HFFc6 (cell line): ENCODE measurements around the gene CEACAM8. TPM values are rescaled to one million over a fixed set of nuclear protein-coding genes. Genes with fewer than 3 reads are reported as not detected.

ENCODE experiments used
- DNase-seq: peaks from one replicate; pipeline ENCODE4 v3.0.0-alpha.2; 2018
- H3K27ac Mint-ChIP-seq: 2 replicates; pipeline ENCODE4 v1.8.0; 2020; ENCODE audit warnings: mild to moderate bottlenecking, mixed read lengths
- H3K27me3 Mint-ChIP-seq: 2 replicates; pipeline ENCODE4 v1.8.0; 2021; ENCODE audit warnings: mild to moderate bottlenecking, moderate library complexity, mixed read lengths; ENCODE audit not compliant: insufficient read depth
- H3K36me3 Mint-ChIP-seq: 2 replicates; pipeline ENCODE4 v1.8.0; 2021; ENCODE audit warnings: low read depth, mixed read lengths
- H3K4me1 Mint-ChIP-seq: 2 replicates; pipeline ENCODE4 v1.8.0; 2020; ENCODE audit warnings: low read depth, mixed read lengths
- H3K4me3 Mint-ChIP-seq: 2 replicates; pipeline ENCODE4 v1.8.0; 2020; ENCODE audit warnings: mild to moderate bottlenecking, moderate library complexity, mixed read lengths
- H3K9me3 Mint-ChIP-seq: 2 replicates; pipeline ENCODE4 v1.8.0; 2020; ENCODE audit warnings: mild to moderate bottlenecking, mixed read lengths
- CTCF ChIP-seq: fragments of 200-600 bp; sonication (generic); IDR thresholded peaks from 2 replicates; pipeline ENCODE4 v1.5.0; 2021; ENCODE audit warnings: antibody characterized with exemption, mild to moderate bottlenecking
- total RNA-seq, 6 experiments: library from RNA; stranded (reverse); fragmentation: NEBNext Ultra II Directional; extraction: Animal tissue kit (Norgen Biotek cat#: 25700); gene quantifications; 2 replicates in 1 of 6; 3 replicates in 5 of 6; pipeline ENCODE4 v1.2.3, GENCODE V29; 2021

Gene CEACAM8
- total RNA-seq, 6 experiments from 2014 or later: not detected

GRCh38 chr19:42584466-42584865 lies 10.3 kb downstream of the CEACAM8 start:
- no peaks in the 10 kb centered on the region for H3K36me3 Mint-ChIP-seq
- no peak for DNase-seq
- no peak overlapping the region for H3K4me3 Mint-ChIP-seq
- H3K27ac Mint-ChIP-seq: no peak overlapping the region
- TF ChIP-seq CTCF: no peak
- H3K9me3 Mint-ChIP-seq: no peaks in the 10 kb centered on the region
- no peaks in the 10 kb centered on the region for H3K4me1 Mint-ChIP-seq
- peaks cover 32% of the 10 kb centered on the region for H3K27me3 Mint-ChIP-seq

GRCh38 chr19:42577016-42577415 lies 17.7 kb downstream of the CEACAM8 start:
- Mint-ChIP-seq H3K4me3 (no peak overlapping the region), H3K27me3 (peaks cover 21% of the 10 kb centered on the region), H3K36me3 (no peaks in the 10 kb centered on the region), H3K4me1 (no peaks in the 10 kb centered on the region), H3K9me3 (no peaks in the 10 kb centered on the region), H3K27ac (no peak overlapping the region)
- TF ChIP-seq CTCF: no peak
- no peak for DNase-seq

GRCh38 chr19:42576241-42576640 lies 18.5 kb downstream of the CEACAM8 start:
- H3K36me3 Mint-ChIP-seq: no peaks in the 10 kb centered on the region
- H3K9me3 Mint-ChIP-seq: no peaks in the 10 kb centered on the region
- no peak overlapping the region for H3K27ac Mint-ChIP-seq
- no peak overlapping the region for H3K4me3 Mint-ChIP-seq
- no peaks in the 10 kb centered on the region for H3K4me1 Mint-ChIP-seq
- no peak for TF ChIP-seq CTCF
- H3K27me3 Mint-ChIP-seq: peaks cover 23% of the 10 kb centered on the region
- no peak for DNase-seq

GRCh38 chr19:42573642-42574041 lies 21.1 kb downstream of the CEACAM8 start:
- no peaks in the 10 kb centered on the region for H3K36me3 Mint-ChIP-seq
- H3K27me3 Mint-ChIP-seq: peaks cover 40% of the 10 kb centered on the region

GRCh38 chr19:42571116-42571515 lies 23.6 kb downstream of the CEACAM8 start:
- Mint-ChIP-seq H3K27me3 (peaks cover 39% of the 10 kb centered on the region), H3K4me3 (no peak overlapping the region), H3K36me3 (no peaks in the 10 kb centered on the region), H3K4me1 (no peaks in the 10 kb centered on the region), H3K9me3 (no peaks in the 10 kb centered on the region), H3K27ac (no peak overlapping the region)
- no peak for DNase-seq
- no peak for TF ChIP-seq CTCF

More at GRCh38 chr19:42573642-42574041, 21.1 kb downstream of the CEACAM8 start:
- H3K27ac Mint-ChIP-seq: no peak overlapping the region
- no peaks in the 10 kb centered on the region for H3K4me1 Mint-ChIP-seq
- no peaks in the 10 kb centered on the region for H3K9me3 Mint-ChIP-seq
- no peak for TF ChIP-seq CTCF
- DNase-seq: no peak
- H3K4me3 Mint-ChIP-seq: no peak overlapping the region

GRCh38 chr19:42569193-42569592 lies 25.5 kb downstream of the CEACAM8 start:
- peaks cover 35% of the 10 kb centered on the region for H3K27me3 Mint-ChIP-seq
- H3K4me1 Mint-ChIP-seq: no peaks in the 10 kb centered on the region
- H3K4me3 Mint-ChIP-seq: no peak overlapping the region
- no peak for DNase-seq
- H3K27ac Mint-ChIP-seq: no peak overlapping the region
- no peaks in the 10 kb centered on the region for H3K9me3 Mint-ChIP-seq
- H3K36me3 Mint-ChIP-seq: no peaks in the 10 kb centered on the region
- no peak for TF ChIP-seq CTCF
